Stimulated activated CD8-positive, alpha-beta memory T cell treated with anti-CD3 and anti-CD28 coated beads, Interleukin-15, amount 100 ng/mL, for 4 hours (primary cell): ENCODE results near the gene NPFF.

ENCODE experiments used
- DNase-seq, 2 donors: peaks; one replicate each; pipeline ENCODE4 v3.0.0-alpha.2; 2020; ENCODE audit warnings: low read depth in 2 of 2

NPFF gene

GRCh38 chr12:53476769-53477209 is 30.5 kb downstream of the NPFF start:
- DNase-seq: no peak

GRCh38 chr12:53474819-53475218 is 32.5 kb downstream of the NPFF start:
- no peak for DNase-seq

- no peak for DNase-seq
Observed at GRCh38 chr12:53474077-53474476, 33.2 kb downstream of the NPFF start.

GRCh38 chr12:53472056-53472582 is 35.2 kb downstream of the NPFF start:
- no peak for DNase-seq

- no peak for DNase-seq
Observed at GRCh38 chr12:53468282-53468681, 39.0 kb downstream of the NPFF start.

- DNase-seq: no peak
Observed at GRCh38 chr12:53467880-53468279, 39.4 kb downstream of the NPFF start.

- no peak for DNase-seq
Observed at GRCh38 chr12:53467082-53467481, 40.2 kb downstream of the NPFF start.

- no peak for DNase-seq
Observed at GRCh38 chr12:53466640-53467039, 40.6 kb downstream of the NPFF start.

- DNase-seq: no peak
Observed at GRCh38 chr12:53465679-53466078, 41.6 kb downstream of the NPFF start.

GRCh38 chr12:53464685-53465418 is 42.4 kb downstream of the NPFF start:
- no peak for DNase-seq

GRCh38 chr12:53463802-53464560 is 43.3 kb downstream of the NPFF start:
- DNase-seq: no peak

GRCh38 chr12:53462935-53463334 is 44.3 kb downstream of the NPFF start:
- DNase-seq: no peak

- DNase-seq: no peak
Observed at GRCh38 chr12:53461591-53461990, 45.7 kb downstream of the NPFF start.

- DNase-seq: no peak
Observed at GRCh38 chr12:53461059-53461458, 46.2 kb downstream of the NPFF start.

- DNase-seq: no peak
Observed at GRCh38 chr12:53459097-53459496, 48.2 kb downstream of the NPFF start.
